AG04449 (cell line): Measurements from ENCODE around the gene METRN.
A peak's percentile ranks its signal among the peaks of the same experiment; 100 is the strongest.

Source experiments
- CTCF ChIA-PET: fragments of 350-600 bp; formaldehyde crosslinking; extraction: SDS; loops from one replicate; lab custom pipeline; 2021; ENCODE audit warnings: antibody characterized with exemption; lab: Yijun Ruan, JAX
- POLR2A ChIA-PET: fragments of 400-600, 350-600 bp; formaldehyde crosslinking; extraction: SDS; loops from one replicate; lab custom pipeline; 2020; ENCODE audit warnings: antibody characterized with exemption, inconsistent platforms; lab: Yijun Ruan, JAX
- DNase-seq: peaks from one replicate; pipeline ENCODE4 v3.0.0-alpha.2; 2010; ENCODE audit warnings: low read depth, low spot score
- H3K4me3 ChIP-seq: 2 replicates; pipeline ENCODE4 v1.5.1; 2011; ENCODE audit warnings: low read depth, mild to moderate bottlenecking, control low read depth, low read length
- TF ChIP-seq, protein P1 (sequence below): IDR thresholded peaks from one replicate; pipeline ENCODE4 v1.5.1; 2011; ENCODE audit warnings: mild to moderate bottlenecking, moderate library complexity, low read length, control low read depth, inconsistent platforms; ENCODE audit not compliant: insufficient read depth; ENCODE audit errors: missing control alignments

The METRN gene

DNA sequence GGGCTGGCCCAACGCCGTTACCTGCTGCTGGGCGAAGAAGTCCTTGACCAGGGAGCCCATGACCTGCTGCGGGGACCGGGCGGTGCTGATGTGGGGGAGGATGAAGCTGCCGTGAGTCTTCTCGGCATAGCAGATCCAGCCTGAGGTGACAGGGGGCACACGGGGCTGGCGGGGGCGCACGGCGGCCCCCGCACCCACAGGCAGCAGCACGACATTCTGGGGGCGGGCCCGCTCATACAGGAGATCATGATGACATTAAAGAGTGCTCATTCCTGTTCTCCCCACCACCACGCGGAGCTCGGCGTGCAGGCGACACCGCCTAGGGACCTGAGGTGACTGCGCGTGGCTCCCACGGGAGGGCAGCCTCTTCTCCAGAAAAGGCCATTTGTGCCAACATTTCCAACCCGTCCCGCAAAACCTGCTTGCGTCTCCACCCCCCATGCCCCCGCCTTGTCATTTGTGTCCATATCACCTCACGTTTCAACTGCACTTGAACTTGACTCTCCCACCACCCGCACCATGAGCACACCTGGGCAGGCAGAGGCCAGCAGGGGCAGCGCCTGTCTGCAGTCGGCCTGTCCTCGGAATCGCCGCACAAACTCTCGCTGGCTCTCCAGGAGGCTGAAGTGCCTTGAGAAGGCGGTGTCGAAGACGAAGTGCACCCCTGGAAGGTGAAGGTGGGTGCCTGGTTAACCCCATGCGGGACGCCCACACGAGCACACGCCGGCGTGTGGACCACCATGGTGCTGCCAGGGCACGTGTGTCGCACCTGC lies 19.5 kb downstream of the METRN start:
- CTCF ChIA-PET, result interaction anchor here (0.9 to 1.4 kb wide), 3 partner anchors 14 to 22 kb away, joined by 3 read pairs; no protein-coding TSS in a partner anchor
- no peak for DNase-seq
- TF ChIP-seq, protein P1, sequence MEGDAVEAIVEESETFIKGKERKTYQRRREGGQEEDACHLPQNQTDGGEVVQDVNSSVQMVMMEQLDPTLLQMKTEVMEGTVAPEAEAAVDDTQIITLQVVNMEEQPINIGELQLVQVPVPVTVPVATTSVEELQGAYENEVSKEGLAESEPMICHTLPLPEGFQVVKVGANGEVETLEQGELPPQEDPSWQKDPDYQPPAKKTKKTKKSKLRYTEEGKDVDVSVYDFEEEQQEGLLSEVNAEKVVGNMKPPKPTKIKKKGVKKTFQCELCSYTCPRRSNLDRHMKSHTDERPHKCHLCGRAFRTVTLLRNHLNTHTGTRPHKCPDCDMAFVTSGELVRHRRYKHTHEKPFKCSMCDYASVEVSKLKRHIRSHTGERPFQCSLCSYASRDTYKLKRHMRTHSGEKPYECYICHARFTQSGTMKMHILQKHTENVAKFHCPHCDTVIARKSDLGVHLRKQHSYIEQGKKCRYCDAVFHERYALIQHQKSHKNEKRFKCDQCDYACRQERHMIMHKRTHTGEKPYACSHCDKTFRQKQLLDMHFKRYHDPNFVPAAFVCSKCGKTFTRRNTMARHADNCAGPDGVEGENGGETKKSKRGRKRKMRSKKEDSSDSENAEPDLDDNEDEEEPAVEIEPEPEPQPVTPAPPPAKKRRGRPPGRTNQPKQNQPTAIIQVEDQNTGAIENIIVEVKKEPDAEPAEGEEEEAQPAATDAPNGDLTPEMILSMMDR, result no peak
- POLR2A ChIA-PET, result interaction anchor here (0.6 kb wide), 1 partner anchor 13 kb away, joined by 3 read pairs; the partner anchor contains the start of gene ANTKMT
- H3K4me3 ChIP-seq, result no peak overlapping the region

DNA sequence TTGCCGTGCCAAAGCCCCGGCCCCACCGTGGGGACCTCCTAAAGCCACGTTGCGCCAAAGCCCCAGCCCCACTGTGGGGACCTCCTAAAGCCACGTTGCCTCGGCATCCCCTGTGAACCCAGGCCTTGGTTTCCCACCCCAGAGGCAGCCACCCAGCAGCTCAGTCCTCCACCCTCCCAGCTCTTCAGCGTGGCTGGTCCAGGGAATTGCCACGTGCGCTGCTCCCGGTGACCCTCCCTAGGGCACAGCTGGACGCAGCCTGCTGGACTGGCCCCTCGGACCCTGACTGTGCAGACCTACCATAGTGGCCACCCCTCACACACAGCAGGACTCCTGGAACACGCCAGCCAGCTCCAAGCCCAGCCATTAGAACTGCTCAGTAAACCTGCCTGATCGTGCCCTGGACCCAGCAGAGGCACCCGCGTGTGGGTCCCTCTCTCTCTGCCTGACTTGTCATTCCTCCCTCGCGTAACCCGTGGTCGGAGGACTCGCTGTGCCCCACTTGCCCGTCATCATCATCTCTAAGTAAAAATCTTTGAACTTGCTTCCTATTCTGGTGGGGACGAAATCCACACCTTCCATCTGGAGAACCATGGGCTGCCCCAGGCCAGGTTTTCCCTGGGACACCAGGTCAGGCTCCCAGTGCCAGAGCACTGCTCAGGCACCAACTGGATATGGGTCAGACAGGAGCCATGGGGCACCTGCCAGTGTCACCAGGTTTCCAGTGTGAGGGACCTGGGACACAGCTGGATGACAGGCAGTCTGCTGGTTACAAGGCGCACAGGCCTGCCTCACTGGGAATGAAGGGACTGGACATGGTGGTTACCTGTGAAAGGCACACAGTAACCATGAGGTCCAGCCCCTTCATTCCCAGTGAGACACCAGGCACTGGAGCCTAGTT lies 20.3 kb downstream of the METRN start:
- no peak overlapping the region for H3K4me3 ChIP-seq
- CTCF ChIA-PET, result interaction anchor here (0.9 to 2.4 kb wide), 5 partner anchors 15 to 50 kb away, joined by 3 to 11 read pairs (median 4); partner anchors contain the start of gene ANTKMT
- TF ChIP-seq, protein P1, result no peak
- DNase-seq, result no peak
- POLR2A ChIA-PET, result interaction anchor here (0.6 kb wide), 1 partner anchor 14 kb away, joined by 3 read pairs; the partner anchor contains the start of gene ANTKMT

DNA sequence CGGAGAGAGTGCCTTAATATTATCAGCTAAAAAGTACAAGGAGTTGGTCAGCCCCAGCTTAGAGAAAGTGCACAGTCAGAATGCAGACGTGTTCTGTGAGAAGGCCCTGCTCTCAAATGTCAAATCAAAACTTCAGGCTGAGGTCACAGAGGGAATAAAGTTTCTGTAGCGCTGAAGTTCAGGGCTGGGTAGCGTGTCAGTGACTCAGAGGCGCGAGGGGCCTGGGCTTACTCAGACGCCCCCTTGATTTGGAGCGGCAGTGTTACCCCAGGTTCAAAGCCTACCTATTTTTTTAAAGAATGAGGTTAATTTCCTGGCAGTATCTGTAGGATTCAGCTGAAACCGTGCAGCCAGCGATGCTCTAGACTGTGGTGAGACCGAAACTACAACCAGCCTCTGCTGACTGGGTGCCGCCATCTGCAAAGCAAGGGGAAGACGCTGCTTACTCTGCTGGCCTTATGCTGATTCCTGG lies 21.1 kb downstream of the METRN start:
- H3K4me3 ChIP-seq, result no peak overlapping the region
- ChIA-PET POLR2A (no interaction called here), CTCF (interaction anchor here (1.6 to 2.4 kb wide), 3 partner anchors 15 to 49 kb away, joined by 4 to 11 read pairs (median 6); partner anchors contain the start of gene ANTKMT)
- TF ChIP-seq, protein P1, result no peak
- DNase-seq, result no peak

DNA sequence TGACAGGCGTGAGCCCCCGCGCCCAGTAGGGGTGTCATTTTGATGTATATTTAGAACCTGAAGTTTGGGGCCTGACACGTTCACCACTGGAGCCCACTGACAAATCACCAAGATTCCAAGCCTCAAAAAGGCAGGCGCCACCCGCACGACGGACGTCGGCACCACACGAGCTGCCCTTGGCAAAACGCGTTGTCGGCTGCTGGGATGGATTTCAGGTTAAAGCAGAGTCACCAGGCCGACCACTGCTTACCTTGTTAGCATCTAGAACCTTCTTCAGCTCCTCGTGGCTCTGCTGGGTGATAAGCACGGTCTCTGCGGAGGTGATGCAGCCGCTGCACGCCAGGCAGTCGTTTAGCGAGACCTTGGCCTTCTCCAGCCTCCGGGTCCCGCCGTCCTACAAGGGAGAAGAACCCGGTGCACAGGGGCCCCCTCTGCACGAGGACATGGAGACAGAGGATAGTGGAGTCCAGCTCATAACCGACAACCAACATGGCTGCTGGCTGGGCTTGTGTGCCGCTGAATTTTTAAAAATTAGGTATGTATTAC lies 22.1 kb downstream of the METRN start:
- POLR2A ChIA-PET, result no interaction called here

DNA sequence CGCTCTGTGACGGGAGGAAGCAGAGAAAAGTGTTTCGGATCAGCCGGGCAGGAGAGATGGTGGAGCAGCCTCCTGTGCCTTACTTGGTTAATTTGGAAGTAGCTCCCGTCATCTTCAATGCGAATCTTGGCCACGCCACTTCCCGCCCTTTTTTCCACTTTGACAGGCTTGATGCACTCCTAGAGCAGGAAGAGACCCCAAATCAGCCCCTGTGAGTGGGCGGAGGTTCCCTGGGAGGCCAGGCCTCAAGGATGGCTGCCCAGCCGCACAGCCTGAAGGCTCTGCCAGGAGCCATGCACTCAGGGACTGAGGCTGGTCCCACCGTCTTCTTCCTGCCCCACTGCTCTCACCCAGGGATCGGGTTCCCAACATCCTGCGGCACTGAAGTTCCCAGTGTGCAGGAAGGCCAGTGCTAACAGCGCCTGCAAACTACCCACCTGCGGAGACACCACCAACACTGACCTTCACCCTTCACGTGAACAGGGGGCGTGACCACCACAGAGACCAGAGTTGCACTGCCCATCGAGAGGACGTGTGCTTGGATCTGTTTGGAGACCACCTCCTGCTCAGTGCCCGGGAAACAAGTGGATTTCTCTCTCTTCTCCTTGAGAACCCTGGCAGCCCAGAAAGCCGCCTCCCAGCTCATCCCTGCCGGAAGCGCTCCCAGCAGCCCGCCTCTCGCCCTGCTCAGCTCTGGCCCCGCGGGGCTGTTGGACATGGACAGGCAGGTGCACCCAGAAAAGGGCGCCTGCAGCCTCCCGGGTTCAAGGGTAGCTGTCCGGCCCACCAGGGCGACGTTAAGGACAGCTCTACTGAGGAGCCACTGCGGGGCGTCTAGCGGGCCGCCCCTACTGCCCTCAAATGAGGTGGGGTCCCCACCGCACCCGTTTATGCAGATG lies 24.9 kb downstream of the METRN start:
- ChIA-PET CTCF (interaction anchor here (0.9 to 5.9 kb wide), 13 partner anchors 9 to 64 kb away, joined by 3 to 48 read pairs (median 7); partner anchors contain the start of genes CCDC78 and HAGHL), POLR2A (interaction anchor here (0.7 kb wide), 1 partner anchor 9 kb away, joined by 3 read pairs; no protein-coding TSS in a partner anchor)
- TF ChIP-seq, protein P1, result no peak
- peak overlapping the region; percentile 73 for H3K4me3 ChIP-seq
- no peak for DNase-seq

More for the DNA sequence above, 22.1 kb downstream of the METRN start:
- no peak overlapping the region for H3K4me3 ChIP-seq
- TF ChIP-seq, protein P1, result no peak
- no peak for DNase-seq
- CTCF ChIA-PET, result interaction anchor here (0.9 to 2.4 kb wide), 7 partner anchors 9 to 48 kb away, joined by 3 to 11 read pairs (median 3); partner anchors contain the start of genes ANTKMT and CCDC78
